ENCODE data around the gene CENPQ.

DNA sequence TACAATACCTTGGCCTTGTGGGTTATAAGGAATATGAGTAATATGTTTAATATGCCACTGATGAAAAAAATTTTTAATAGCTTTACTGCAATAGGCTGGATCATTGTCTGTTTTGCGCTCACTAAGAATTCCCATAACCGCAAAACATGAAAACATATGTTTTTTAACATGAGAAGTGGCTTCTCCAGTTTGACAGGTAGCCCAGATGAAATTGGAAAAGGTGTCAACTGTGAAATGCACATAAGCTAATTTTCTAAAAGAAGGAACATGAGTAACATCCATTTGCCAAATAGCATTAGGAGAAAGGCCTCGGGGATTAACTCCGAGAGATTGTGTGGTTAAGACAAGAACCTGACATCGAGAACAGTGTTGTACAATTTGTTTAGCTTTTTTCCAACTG is 41.5 kb downstream of the CENPQ start:
- no peak for TF ChIP-seq POLR2A (IDR thresholded peaks at IDR 0.05)
- TF ChIP-seq, protein P1, sequence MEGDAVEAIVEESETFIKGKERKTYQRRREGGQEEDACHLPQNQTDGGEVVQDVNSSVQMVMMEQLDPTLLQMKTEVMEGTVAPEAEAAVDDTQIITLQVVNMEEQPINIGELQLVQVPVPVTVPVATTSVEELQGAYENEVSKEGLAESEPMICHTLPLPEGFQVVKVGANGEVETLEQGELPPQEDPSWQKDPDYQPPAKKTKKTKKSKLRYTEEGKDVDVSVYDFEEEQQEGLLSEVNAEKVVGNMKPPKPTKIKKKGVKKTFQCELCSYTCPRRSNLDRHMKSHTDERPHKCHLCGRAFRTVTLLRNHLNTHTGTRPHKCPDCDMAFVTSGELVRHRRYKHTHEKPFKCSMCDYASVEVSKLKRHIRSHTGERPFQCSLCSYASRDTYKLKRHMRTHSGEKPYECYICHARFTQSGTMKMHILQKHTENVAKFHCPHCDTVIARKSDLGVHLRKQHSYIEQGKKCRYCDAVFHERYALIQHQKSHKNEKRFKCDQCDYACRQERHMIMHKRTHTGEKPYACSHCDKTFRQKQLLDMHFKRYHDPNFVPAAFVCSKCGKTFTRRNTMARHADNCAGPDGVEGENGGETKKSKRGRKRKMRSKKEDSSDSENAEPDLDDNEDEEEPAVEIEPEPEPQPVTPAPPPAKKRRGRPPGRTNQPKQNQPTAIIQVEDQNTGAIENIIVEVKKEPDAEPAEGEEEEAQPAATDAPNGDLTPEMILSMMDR (IDR thresholded peaks at IDR 0.05), result no peak

Data from lower leg skin (tissue), 3 donors.